Breast epithelium (tissue), 3 donors: ENCODE measurements around the gene CFAP20DC.
A peak's percentile ranks its signal among the peaks of the same experiment; 100 is the strongest.

Experiments
- POLR2A ChIP-seq: fragments of 450-650 bp; IDR thresholded peaks from one replicate; pipeline ENCODE4 v1.6.1; 2016; ENCODE audit warnings: antibody characterized with exemption, mild to moderate bottlenecking, moderate library complexity
- POLR2AphosphoS5 ChIP-seq, 3 donors: sonication (generic); formaldehyde crosslinking; IDR thresholded peaks; one replicate each; pipeline ENCODE4 v1.6.1; 2017; ENCODE audit warnings: antibody characterized with exemption in 3 of 3
- TF ChIP-seq, protein P1 (sequence below), 3 donors: fragments of 450-650 bp; IDR thresholded peaks; one replicate each; pipeline ENCODE4 v1.5.1; 2016 to 2017; ENCODE audit warnings: antibody characterized with exemption in 3 of 3, mild to moderate bottlenecking in 3 of 3, moderate library complexity in 3 of 3

DNA sequence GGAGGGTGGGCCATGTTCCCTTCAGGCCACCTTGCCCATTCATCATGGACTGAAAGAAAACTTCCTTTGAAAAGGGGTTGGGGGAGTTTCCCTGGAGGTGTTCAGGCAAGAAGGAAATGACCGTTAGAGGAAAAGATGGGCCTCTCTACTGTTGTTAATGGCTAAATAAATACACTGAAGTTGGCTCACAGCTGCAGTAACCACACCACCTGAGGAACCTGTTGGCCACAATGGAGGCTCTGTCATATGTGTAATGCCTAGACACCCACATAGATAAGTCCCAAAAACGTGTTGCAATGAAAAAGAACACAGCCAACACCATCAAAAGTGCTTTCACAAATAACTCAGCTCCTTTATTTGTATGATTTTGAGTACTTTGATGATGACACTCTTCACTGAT is 345.1 kb downstream of the CFAP20DC start:
- TF ChIP-seq, protein P1, sequence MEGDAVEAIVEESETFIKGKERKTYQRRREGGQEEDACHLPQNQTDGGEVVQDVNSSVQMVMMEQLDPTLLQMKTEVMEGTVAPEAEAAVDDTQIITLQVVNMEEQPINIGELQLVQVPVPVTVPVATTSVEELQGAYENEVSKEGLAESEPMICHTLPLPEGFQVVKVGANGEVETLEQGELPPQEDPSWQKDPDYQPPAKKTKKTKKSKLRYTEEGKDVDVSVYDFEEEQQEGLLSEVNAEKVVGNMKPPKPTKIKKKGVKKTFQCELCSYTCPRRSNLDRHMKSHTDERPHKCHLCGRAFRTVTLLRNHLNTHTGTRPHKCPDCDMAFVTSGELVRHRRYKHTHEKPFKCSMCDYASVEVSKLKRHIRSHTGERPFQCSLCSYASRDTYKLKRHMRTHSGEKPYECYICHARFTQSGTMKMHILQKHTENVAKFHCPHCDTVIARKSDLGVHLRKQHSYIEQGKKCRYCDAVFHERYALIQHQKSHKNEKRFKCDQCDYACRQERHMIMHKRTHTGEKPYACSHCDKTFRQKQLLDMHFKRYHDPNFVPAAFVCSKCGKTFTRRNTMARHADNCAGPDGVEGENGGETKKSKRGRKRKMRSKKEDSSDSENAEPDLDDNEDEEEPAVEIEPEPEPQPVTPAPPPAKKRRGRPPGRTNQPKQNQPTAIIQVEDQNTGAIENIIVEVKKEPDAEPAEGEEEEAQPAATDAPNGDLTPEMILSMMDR (IDR thresholded peaks at IDR 0.05), result no peak
- TF ChIP-seq POLR2AphosphoS5 (IDR thresholded peaks at IDR 0.05) (peak in 1 of 3 donors; percentile 29), POLR2A (no peak)
